GM23248 (cell line): ENCODE results near the gene CYP27A1. TPM values are rescaled to one million over a fixed set of nuclear protein-coding genes. Genes with fewer than 3 reads are reported as not detected.

Source experiments
- DNase-seq: peaks from one replicate; pipeline ENCODE4 v3.0.0-alpha.2; 2015
- H2AFZ ChIP-seq: fragments of 200-600 bp; sonication (generic); 2 replicates; pipeline ENCODE4 v1.6.1; 2016; ENCODE audit warnings: antibody characterized with exemption
- H3F3A ChIP-seq: fragments of 200-600 bp; sonication (generic); 2 replicates; pipeline ENCODE4 v1.6.1; 2016; ENCODE audit warnings: mild to moderate bottlenecking, antibody characterized with exemption, mixed run types; ENCODE audit not compliant: insufficient read depth
- H3K27ac ChIP-seq: fragments of 200-600 bp; sonication (generic); 2 replicates; pipeline ENCODE4 v1.5.1; 2016; ENCODE audit warnings: mild to moderate bottlenecking
- H3K27me3 ChIP-seq: fragments of 200-600 bp; sonication (generic); replicated peaks from 2 replicates; pipeline ENCODE4 v1.6.1; 2016; ENCODE audit warnings: mild to moderate bottlenecking; ENCODE audit not compliant: insufficient read depth
- H3K36me3 ChIP-seq: fragments of 200-600 bp; sonication (generic); 2 replicates; pipeline ENCODE4 v1.6.1; 2016; ENCODE audit warnings: low read depth, mild to moderate bottlenecking
- H3K4me1 ChIP-seq: fragments of 200-600 bp; sonication (generic); 2 replicates; pipeline ENCODE4 v1.6.1; 2016; ENCODE audit warnings: mild to moderate bottlenecking; ENCODE audit not compliant: insufficient read depth
- H3K4me2 ChIP-seq: fragments of 200-600 bp; sonication (generic); one replicate; pipeline ENCODE4 v1.6.1; 2016; ENCODE audit warnings: mild to moderate bottlenecking; ENCODE audit not compliant: unreplicated experiment
- H3K4me3 ChIP-seq: fragments of 200-600 bp; sonication (generic); 2 replicates; pipeline ENCODE4 v1.5.1; 2016; ENCODE audit warnings: mild to moderate bottlenecking
- H3K79me2 ChIP-seq: fragments of 200-600 bp; sonication (generic); 2 replicates; pipeline ENCODE4 v1.6.1; 2016; ENCODE audit warnings: mild to moderate bottlenecking; ENCODE audit not compliant: insufficient read depth
- H3K9ac ChIP-seq: fragments of 200-600 bp; sonication (generic); 2 replicates; pipeline ENCODE4 v1.6.1; 2016; ENCODE audit warnings: mild to moderate bottlenecking
- H3K9me2 ChIP-seq: fragments of 200-600 bp; sonication (generic); 2 replicates; pipeline ENCODE4 v1.6.1; 2016; ENCODE audit warnings: mixed run types, mild to moderate bottlenecking, moderate library complexity; ENCODE audit not compliant: insufficient read depth
- H3K9me3 ChIP-seq: fragments of 200-600 bp; sonication (generic); one replicate; pipeline ENCODE4 v1.6.1; 2017; ENCODE audit warnings: low read depth
- H4K20me1 ChIP-seq: fragments of 200-600 bp; sonication (generic); 2 replicates; pipeline ENCODE4 v1.6.0; 2016; ENCODE audit not compliant: insufficient read depth
- EZH2 ChIP-seq: fragments of 200-600 bp; sonication (generic); IDR thresholded peaks from 2 replicates; pipeline ENCODE4 v1.6.1; 2018; ENCODE audit warnings: antibody characterized with exemption, mild to moderate bottlenecking; ENCODE audit not compliant: insufficient read depth, poor library complexity, severe bottlenecking
- EZH2phosphoT487 ChIP-seq: fragments of 200-600 bp; sonication (generic); IDR thresholded peaks from 2 replicates; pipeline ENCODE4 v1.6.1; 2018; ENCODE audit warnings: antibody characterized with exemption, moderate library complexity, mild to moderate bottlenecking, low read depth; ENCODE audit not compliant: insufficient read depth
- WGBS, 2 experiments: methylation state at CpG; one replicate each; pipeline ENCODE4 v1.1.6; 2015 to 2017; ENCODE audit warnings: low lambda C conversion rate in 2 of 2, low coverage in 1 of 2; ENCODE audit errors: missing lambda C conversion rate in 2 of 2; 5-methylcytosine and 5-hydroxymethylcytosine counted together
- in situ Hi-C: fragments of 300-500 bp; cut with MboI; formaldehyde crosslinking; loops from 2 replicates; pipeline ENCODE4 v1.15.0; 2020
- polyA plus RNA-seq: library from polyadenylated mRNA; unstranded; fragments of >200 nt; fragmentation: Nextera tagmentation; extraction: Ambion mirVana; gene quantifications from 2 replicates; pipeline ENCODE4 v1.2.1, GENCODE V29; 2016
- total RNA-seq: library from RNA; depleted of rRNA; stranded (reverse); fragments of >200 nt; shearing (Covaris generic); gene quantifications from 2 replicates; pipeline ENCODE4 v1.2.3, GENCODE V29; 2014

Gene CYP27A1
- total and polyA plus RNA-seq, 2 experiments from 2014 or later: 2.9 to 4.1 TPM

GRCh38 chr2:218827701-218828476, 45.9 kb downstream of the CYP27A1 start:
- no peaks in the 10 kb centered on the region for H3K36me3 ChIP-seq
- H3K27me3 ChIP-seq: 0 out of 2 replicates have a peak, but pooled peaks cover 2% of the 10 kb centered on the region
- in situ Hi-C loops: no loop called here
- H3F3A ChIP-seq: no peaks in the 10 kb centered on the region
- DNase-seq: no peak
- H3K9me2 ChIP-seq: no peaks in the 10 kb centered on the region
- TF ChIP-seq EZH2 (no peak), EZH2phosphoT487 (no peak)
- H3K79me2 ChIP-seq: no peaks in the 10 kb centered on the region
- H2AFZ ChIP-seq: no peak overlapping the region
- 70 to 71% methylated on average over 14 of the region's 14 CpGs for WGBS, 2 experiments
- H3K4me2 ChIP-seq: no peak overlapping the region
- H3K9me3 ChIP-seq: no peaks in the 10 kb centered on the region
- H3K4me1 ChIP-seq: peaks cover 10% of the 10 kb centered on the region; the same call in 1 of the 2 replicates
- no peaks in the 10 kb centered on the region for H4K20me1 ChIP-seq
- no peak overlapping the region for H3K9ac ChIP-seq
- no peak overlapping the region for H3K4me3 ChIP-seq
- H3K27ac ChIP-seq: no peak overlapping the region

- Histone ChIP-seq H2AFZ (no peak overlapping the region), H3K4me1 (peaks cover 10% of the 10 kb centered on the region; the same call in 1 of the 2 replicates), H3K4me3 (no peak overlapping the region), H3K79me2 (no peaks in the 10 kb centered on the region), H3K9ac (no peak overlapping the region), H3F3A (no peaks in the 10 kb centered on the region), H3K9me2 (no peaks in the 10 kb centered on the region), H3K9me3 (no peaks in the 10 kb centered on the region), H3K4me2 (no peak overlapping the region), H3K27ac (no peak overlapping the region), H3K36me3 (no peaks in the 10 kb centered on the region), H3K27me3 (no peaks in the 10 kb centered on the region), H4K20me1 (no peaks in the 10 kb centered on the region)
- DNase-seq: no peak
- 75 to 79% methylated on average over 4 of the region's 4 CpGs for WGBS, 2 experiments
- in situ Hi-C loops: no loop called here
- no peak for TF ChIP-seq EZH2phosphoT487
Measured at GRCh38 chr2:218828477-218828778, 46.5 kb downstream of the CYP27A1 start.

GRCh38 chr2:218829868-218830451, 48.0 kb downstream of the CYP27A1 start:
- Histone ChIP-seq H3K9ac (no peak overlapping the region), H3F3A (no peaks in the 10 kb centered on the region), H3K4me3 (no peak overlapping the region), H3K79me2 (no peaks in the 10 kb centered on the region), H4K20me1 (no peaks in the 10 kb centered on the region), H3K4me2 (no peak overlapping the region), H2AFZ (no peak overlapping the region), H3K9me2 (no peaks in the 10 kb centered on the region), H3K27me3 (peaks cover 4% of the 10 kb centered on the region; the same call in 1 of the 2 replicates), H3K36me3 (no peaks in the 10 kb centered on the region), H3K4me1 (peaks cover 10% of the 10 kb centered on the region; the same call in 1 of the 2 replicates), H3K9me3 (no peaks in the 10 kb centered on the region), H3K27ac (no peak overlapping the region)
- in situ Hi-C loops: no loop called here
- TF ChIP-seq EZH2phosphoT487 (no peak), EZH2 (no peak)
- peak; percentile 48 for DNase-seq
- 40 to 42% methylated on average over 11 to 16 of the region's 17 CpGs for WGBS, 2 experiments

- peaks cover 10% of the 10 kb centered on the region; the same call in 1 of the 2 replicates for H3K4me1 ChIP-seq
- TF ChIP-seq EZH2phosphoT487: no peak
- TF ChIP-seq EZH2: no peak
- H3K79me2 ChIP-seq: no peaks in the 10 kb centered on the region
- H3K9me2 ChIP-seq: no peaks in the 10 kb centered on the region
- H3K9me3 ChIP-seq: no peaks in the 10 kb centered on the region
- 72 to 83% methylated on average over 3 of the region's 3 CpGs for WGBS, 2 experiments
- no peak overlapping the region for H3K4me3 ChIP-seq
- no peaks in the 10 kb centered on the region for H3F3A ChIP-seq
- H3K36me3 ChIP-seq: no peaks in the 10 kb centered on the region
- in situ Hi-C loops: no loop called here
- no peak overlapping the region for H3K9ac ChIP-seq
- H4K20me1 ChIP-seq: no peaks in the 10 kb centered on the region
- no peak overlapping the region for H3K4me2 ChIP-seq
- no peak overlapping the region for H3K27ac ChIP-seq
- peaks cover 12% of the 10 kb centered on the region; the same call in 1 of the 2 replicates for H3K27me3 ChIP-seq
- no peak overlapping the region for H2AFZ ChIP-seq
- no peak for DNase-seq
Measured at GRCh38 chr2:218830526-218831306, 48.8 kb downstream of the CYP27A1 start.
